ENCODE results near the gene DHX58.

DHX58 gene

DNA sequence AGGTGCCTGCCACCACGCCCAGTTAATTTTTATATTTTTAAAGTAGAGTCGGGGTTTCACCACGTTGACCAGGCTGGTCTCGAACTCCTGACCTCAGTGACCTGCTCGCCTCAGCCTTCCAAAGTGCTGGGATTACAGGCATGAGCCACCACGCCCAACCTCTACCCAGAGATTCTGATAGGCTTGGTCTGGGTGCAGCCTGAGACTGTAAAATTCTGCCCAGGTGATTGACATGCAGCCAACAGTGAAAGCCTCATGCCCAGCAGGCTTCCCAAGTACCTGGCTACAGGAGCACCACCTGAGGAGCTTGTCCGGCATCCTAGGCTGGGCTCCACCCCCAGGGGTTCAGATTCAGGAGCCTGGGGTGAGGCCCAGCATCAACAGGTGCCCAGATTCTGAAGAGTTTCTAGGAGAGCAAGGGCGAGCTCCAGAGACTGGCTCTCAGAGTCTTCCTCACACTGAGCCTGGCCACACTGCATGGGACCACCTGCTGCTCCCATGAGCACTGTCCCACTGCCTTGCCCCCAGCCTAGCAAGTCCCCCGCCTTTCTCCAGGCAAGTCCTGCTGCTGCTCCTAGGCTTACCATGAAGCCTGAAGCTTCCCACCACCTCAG, 30.9 kb downstream of the DHX58 start:
- DNase-seq, result no peak

DNA sequence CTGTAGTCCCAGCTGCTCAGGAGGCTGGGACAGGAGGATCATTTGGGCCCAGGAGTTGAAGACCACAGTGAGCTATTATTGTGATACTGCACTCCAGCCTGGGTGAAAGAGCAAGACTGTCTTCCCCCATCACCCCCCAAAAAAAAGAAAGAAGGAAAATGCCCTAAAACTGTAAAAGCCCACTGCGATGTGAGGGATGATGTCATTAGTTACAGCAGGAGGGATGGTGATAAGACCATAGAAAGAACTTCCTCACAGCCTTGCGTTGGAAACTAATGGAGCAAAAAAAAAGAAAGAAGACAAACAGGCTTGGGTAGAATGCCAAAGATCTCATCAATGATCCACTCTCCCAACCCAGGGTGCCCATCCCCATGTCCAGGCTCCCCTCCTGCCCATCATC, 33.0 kb downstream of the DHX58 start:
- DNase-seq, result no peak

DNA sequence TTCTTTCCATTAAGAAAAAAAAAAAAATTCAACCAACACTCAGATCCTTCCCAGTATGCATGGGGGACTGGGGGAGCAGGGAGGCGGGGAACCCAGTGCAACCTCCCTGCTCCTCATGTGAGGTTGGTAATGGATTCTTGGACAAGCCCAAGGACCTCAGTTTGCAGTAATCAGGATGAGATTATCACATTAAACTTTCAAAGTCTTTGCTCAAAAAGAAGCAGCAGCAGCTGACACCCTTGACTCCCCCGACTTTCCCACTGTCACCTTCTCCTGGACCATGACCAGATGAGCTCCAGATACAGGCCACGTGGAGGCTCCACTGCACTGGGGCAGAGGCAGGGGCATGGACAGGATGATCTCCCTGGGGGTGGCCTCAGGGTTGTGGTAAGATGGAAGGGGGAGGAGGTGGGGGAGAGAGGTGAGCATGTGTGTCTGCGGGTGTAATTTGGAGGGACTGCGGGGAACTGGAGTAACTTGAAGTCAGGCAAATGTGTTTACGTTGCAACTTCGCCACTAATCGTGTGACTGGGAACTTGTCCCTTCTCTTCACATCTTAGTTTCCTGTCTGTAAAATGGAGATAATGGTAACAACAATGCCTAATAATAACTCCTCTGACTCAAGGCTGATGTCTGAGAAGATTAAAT, 34.0 kb downstream of the DHX58 start:
- DNase-seq, result no peak

DNA sequence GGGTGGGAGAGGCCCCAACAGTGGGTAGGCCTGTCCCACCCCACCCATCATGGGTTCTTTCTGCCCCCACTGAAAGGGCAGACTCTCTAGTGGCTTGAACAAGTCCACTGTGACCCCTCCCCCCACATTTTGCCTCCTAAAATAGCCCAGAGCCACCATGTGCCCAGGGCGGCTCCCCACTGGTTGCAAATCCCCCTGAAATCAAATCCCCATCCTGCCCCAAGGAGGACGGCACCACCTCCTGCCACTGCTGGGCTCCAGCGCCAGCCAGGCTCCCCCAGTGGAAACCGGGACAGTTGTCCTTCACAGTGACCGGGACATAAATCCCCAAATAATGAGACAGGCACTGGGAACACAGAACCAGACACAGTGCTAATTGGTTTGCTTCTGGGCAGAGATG, 34.8 kb downstream of the DHX58 start:
- DNase-seq, result no peak

DNA sequence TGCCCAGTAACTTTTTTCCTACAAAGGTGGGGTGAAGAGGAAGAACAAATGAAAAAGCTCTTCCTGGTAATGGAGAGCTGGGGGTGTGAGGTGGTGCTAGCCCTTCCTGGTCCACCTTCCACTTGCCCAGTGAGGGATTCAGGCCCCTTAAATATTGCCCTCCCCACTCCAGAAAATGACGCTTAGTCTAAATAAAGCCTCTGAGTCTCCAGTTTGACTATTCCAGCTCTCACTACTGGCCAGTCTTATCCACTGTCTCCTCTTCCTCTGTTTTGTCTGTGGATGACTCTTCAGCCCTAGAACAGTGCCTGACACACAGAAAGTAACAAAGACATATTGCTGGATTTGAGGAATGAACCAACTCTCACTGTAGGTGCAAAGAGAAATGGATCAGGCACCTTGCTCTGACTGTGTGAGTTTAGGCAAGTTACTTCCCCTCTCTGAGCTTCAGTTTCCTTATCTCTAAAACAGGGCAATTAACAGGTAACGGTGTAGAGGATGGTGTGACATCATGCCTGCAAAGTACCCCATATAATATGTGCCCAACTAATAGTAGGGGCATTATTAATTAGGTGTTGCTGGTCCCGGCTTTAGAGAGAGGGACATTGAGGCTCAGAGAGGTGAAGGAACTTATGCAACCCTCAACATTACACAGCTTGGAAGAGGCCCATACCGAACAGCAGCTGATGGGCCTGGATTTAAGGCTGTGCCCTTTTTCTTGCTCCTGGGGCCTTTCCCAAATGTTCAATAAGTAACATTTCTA, 35.5 kb downstream of the DHX58 start:
- no peak for DNase-seq

DNA sequence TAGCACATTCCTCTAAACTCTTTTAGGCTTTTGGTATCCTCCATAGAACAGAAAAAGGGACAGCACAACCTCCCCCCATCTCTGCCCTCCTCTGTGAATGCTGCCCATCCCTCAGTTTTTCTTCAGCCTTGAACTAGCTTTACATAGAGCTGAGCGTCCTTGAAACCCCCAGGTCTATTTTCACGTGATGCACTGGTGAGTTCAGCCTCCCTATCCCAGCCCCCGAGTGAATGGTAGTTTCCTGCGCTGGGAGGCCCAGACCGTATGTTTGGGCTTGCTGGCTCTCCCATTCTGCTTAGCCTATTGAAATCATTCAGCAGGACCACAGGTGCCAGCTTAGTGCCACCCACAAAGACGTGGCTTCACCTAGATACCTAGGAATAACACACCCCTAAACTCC, 36.7 kb downstream of the DHX58 start:
- DNase-seq, result no peak

DNA sequence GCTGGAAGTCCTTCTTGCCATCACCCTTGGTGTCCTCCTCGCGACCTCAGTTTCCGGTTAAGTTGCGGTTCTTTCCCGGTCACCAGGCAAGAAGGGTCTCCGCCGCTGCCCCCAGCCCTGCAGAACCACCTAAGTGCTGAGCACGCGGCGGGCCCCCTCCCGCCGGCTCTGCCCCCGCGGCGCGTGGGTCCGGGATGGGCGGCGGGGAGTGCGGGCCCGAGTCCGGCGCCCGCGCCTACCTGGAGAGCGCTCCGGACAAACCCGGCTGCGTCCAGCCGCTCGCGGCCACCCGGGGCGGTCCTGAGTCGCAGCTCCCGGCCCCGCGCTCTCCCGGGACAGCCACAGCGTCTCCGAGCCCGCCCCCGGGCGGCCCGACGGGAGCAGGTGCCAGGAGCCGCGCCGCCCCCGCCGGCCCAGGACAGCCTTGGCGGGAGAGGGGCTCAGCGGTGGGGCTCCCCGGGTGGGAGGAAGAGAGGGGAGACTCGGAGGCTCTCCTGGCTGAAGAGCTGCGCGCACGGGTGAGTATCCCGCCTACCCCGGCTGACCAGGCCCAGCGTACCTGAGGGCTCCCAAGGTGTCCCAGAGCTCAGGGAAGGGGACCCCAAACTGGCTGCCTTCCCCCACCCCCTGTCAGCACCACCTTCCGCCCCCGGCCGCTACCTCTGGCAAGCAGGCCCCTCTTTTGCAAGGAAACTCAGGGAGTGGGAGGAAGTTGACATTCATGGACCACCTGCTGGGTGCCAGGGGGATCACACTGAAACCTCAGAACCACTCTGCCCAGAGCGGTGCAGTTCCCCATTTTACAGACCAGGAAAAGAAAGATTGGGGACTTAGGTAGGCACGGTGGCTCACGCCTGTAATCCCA, 40.0 kb downstream of the DHX58 start:
- no peak for DNase-seq

- no peak for DNase-seq
Observed at GRCh38 chr17:42071810-42072209, 40.7 kb downstream of the DHX58 start.

DNA sequence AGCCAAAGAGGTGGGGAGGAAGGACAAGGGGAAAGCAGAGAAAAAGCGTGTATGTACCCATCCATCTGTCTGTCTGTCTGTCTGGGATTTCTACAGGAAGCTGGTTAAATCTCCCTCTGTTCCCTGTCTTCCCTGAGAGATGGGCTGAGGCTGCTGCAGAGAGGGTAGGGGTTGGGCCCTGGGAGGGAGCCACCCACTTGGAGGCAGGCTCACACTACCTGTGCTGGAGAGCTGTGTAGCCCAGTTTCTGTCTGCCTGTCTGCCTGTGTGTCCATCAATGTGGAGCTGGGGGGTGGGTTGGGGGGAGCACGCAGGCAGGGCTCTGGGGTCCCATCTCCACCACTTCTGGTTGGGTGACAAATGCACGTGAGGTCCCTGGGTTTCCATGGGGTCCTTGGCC, 43.5 kb downstream of the DHX58 start:
- DNase-seq, result no peak

GRCh38 chr17:42067371-42068091, 45.0 kb downstream of the DHX58 start:
- DNase-seq, result peak; percentile 54

- DNase-seq, result no peak
Observed at GRCh38 chr17:42065201-42065600, 47.3 kb downstream of the DHX58 start.

GRCh38 chr17:42062681-42063080, 49.8 kb downstream of the DHX58 start:
- DNase-seq, result no peak

GRCh38 chr17:42061646-42062487, 50.6 kb downstream of the DHX58 start:
- no peak for DNase-seq

- DNase-seq, result no peak
Observed at GRCh38 chr17:42060231-42060630, 52.3 kb downstream of the DHX58 start.

DNA sequence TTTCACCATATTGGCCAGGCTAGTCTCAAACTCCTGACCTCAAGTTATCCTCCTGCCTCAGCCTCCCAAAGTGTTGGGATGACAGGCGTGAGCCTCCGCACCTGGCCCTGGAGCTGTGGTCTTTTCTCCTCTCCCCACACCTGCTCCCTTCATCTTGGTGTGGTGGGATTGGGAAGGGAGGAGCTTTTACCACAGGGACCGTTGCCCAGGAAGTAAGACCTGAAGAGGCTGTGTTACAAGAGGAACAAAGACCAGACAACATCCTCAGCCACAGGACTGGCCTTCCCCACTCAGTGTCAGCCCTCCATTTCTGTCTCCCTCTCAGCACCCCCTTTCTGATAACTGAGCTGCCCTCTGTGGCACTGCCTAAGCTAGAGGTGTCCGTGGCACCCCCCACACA, 52.7 kb downstream of the DHX58 start:
- DNase-seq, result no peak

DNA sequence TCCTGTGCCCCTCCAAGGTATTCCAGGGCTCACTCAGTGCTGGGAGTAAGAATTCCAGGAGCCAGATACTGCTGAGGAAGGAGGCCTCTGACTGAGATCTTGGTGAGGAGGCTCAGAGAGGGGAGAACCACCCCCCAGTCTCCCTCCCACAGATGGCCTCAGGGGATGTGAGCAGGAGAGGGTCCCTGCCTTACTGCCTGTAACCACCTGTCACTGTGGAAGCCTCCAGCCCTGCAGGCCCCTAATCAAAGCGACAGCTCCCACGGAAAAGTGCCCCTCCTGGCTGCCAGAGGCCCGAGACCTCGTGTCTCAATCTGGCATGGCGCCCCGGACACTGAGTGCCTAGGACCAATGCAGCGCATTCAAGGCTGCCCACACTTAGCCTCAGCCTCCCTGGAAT, 54.5 kb downstream of the DHX58 start:
- no peak for DNase-seq

DNA sequence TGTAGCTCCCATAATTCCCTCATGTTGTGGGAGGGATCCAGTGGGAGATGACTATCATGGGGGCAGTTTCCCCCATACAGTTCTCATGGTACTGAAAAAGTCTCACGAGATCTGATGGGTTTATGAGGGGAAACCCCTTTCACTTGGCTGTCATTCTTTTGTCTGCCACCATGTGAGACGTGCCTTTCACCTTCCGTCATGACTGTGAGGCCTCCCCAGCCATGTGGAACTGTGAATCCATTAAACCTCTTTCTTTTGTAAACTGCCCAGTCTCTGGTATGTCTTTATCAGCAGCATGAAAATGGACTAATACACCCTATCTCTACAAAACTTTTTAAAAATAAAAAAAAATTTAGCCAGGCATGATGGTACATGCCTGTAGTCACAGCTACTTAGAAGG, 55.9 kb downstream of the DHX58 start:
- DNase-seq, result no peak

DNA sequence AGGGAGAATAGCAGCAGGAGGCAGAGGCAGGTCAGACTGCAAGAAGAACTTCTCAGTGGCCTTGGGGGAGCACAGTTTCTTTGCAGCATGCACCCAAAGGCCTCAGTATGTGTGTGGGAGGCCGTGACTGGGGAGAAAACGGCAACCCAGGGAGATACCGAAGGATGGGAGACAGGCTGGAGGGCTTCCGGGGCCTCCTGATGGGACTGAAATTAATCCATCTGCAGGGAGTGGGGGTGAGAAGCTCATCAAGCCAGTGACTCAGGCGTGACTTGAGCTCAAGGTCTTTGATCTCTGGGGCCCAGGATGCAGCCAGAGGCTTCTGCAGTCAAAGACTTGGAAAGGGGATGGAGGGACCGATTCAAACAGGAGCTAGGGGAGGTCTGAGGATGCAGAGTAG, 57.0 kb downstream of the DHX58 start:
- no peak for DNase-seq

- no peak for DNase-seq
Observed at GRCh38 chr17:42055027-42055426, 57.5 kb downstream of the DHX58 start.

DNA sequence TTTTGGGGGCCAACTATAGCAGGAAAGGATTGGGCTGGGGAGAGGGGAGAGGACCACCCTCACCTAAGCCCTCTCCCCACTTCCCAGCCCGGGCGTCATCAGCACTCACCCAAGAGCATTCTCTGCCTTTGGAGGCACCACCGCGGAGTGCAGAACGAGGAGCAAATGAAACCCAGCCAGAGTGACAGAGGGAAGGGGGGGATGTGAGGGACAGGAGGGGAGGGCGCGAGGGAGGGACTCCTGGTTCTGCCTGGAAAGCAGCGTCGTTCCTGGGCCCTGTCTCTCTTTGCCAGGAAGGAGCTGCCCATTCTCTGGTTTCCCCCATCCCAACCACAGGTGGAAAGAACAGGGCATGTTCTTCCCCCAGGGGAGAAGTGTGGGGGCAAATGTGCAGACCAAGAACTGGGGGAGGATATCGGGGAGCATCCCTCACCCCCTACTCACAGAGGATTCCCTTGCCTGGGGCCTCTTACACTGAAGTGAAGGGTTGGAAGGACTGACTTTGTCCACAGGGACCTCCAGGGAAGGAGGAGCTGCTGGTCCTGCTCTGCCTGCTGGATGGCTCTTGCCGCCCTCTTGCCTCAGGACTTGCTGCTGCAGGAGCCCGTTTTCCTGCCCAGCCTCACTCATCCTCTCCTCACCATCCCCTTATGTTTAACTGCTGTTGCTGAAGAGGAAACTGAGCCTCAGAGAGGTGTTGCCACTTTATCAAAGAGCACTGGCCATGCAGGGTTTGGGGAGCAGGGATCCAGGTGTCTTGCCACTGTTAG, 58.6 kb downstream of the DHX58 start:
- no peak for DNase-seq

DNA sequence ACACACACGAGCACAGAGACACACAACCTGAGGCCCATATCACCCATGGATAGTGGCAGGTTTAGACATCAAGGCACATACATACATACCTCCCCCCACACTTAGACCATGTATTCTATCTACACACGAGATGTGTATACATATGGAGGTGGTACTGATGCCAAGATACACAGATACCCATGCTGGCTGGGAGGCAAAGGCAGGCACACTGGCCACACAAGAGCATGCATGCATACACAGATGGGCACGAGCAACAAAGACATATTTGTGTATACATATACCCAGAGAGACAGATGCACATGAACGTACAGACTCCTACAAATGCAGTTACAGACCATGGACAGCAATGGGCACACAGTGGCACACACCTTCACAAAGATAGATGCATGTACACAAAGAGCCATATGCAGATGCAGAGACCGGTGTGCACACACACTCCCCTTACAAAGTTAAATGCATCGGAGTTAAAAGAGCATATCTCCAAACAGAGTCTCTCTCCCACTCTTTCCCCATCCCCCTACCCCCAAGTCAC, 60.1 kb downstream of the DHX58 start:
- DNase-seq, result no peak
